ENCODE data around the gene COMMD1. TPM values are rescaled to one million over a fixed set of nuclear protein-coding genes. Genes with fewer than 3 reads are reported as not detected.
"Not testable (repeated sequence)": the region's sequence is repeated elsewhere in the genome, so short reads cannot be mapped to it uniquely, and the experiment has no call there.

COMMD1 gene
- total RNA-seq, 2 experiments from 2014 or later = 11.5 to 13.2 TPM

- H3K4me1 Mint-ChIP-seq (ENCODE audit: low read depth) = no peaks in the 10 kb centered on the region
- no peak for TF ChIP-seq CTCF (IDR thresholded peaks at IDR 0.05)
- H3K27me3 ChIP-seq (ENCODE audit: control insufficient read depth in 1 of 2, insufficient read depth in 2 of 2, low read length in 2 of 2) = no peaks in the 10 kb centered on the region
- H3K9me3 Mint-ChIP-seq = peaks cover 6% of the 10 kb centered on the region
- H3K4me1 ChIP-seq (ENCODE audit: insufficient read depth, low read length) = no peaks in the 10 kb centered on the region
- peaks cover 0 to 10% of the 10 kb centered on the region in 2 experiments for H3K9me3 ChIP-seq (ENCODE audit: control insufficient read depth in 1 of 2, insufficient read depth in 1 of 2, low read length in 2 of 2)
- intact Hi-C loops (cut with DNase I, micrococcal nuclease) = no loop called here
- no peaks in the 10 kb centered on the region for H3K36me3 Mint-ChIP-seq (ENCODE audit: low read depth)
- H3K36me3 ChIP-seq (ENCODE audit: insufficient read depth, low read length) = no peaks in the 10 kb centered on the region
- no peak for DNase-seq
- no peak overlapping the region for H3K27ac Mint-ChIP-seq
- H3K27me3 Mint-ChIP-seq = no peaks in the 10 kb centered on the region
- ChIA-PET CTCF (no interaction called here), POLR2A (no interaction called here)
- no peak for ATAC-seq (ENCODE audit: poor library complexity)
- H3K27ac ChIP-seq (ENCODE audit: low read depth in 1 of 2, low read length in 2 of 2) = no peak overlapping the region
- H3K4me3 ChIP-seq (ENCODE audit: low read length) = no peak overlapping the region
- no peak overlapping the region for H3K4me3 Mint-ChIP-seq
Measured at GRCh38 chr2:62158444-62159121, 253.1 kb downstream of the COMMD1 start.

GRCh38 chr2:62160691-62161090, 255.2 kb downstream of the COMMD1 start:
- H3K9me3 ChIP-seq (ENCODE audit: control insufficient read depth in 1 of 2, insufficient read depth in 1 of 2, low read length in 2 of 2); H3K27ac ChIP-seq (ENCODE audit: low read depth in 1 of 2, low read length in 2 of 2); H3K27me3 ChIP-seq (ENCODE audit: control insufficient read depth in 1 of 2, insufficient read depth in 2 of 2, low read length in 2 of 2); H3K36me3 Mint-ChIP-seq (ENCODE audit: low read depth); DNase-seq; H3K4me3 Mint-ChIP-seq; intact Hi-C loops (cut with DNase I, micrococcal nuclease); H3K27me3 Mint-ChIP-seq; POLR2A ChIA-PET; H3K36me3 ChIP-seq (ENCODE audit: insufficient read depth, low read length); H3K27ac Mint-ChIP-seq; H3K9me3 Mint-ChIP-seq; CTCF ChIA-PET; H3K4me1 ChIP-seq (ENCODE audit: insufficient read depth, low read length); H3K4me1 Mint-ChIP-seq (ENCODE audit: low read depth); H3K4me3 ChIP-seq (ENCODE audit: low read length); ATAC-seq (ENCODE audit: poor library complexity): not testable (repeated sequence)

- no peaks in the 10 kb centered on the region for H3K9me3 Mint-ChIP-seq
- H3K4me3 Mint-ChIP-seq = no peak overlapping the region
Measured at GRCh38 chr2:62163106-62163831, 257.8 kb downstream of the COMMD1 start.

More at GRCh38 chr2:62163106-62163831, 257.8 kb downstream of the COMMD1 start:
- H3K4me3 ChIP-seq (ENCODE audit: low read length) = no peak overlapping the region
- Mint-ChIP-seq H3K27ac (no peak overlapping the region), H3K36me3 (ENCODE audit: low read depth) (no peaks in the 10 kb centered on the region), H3K27me3 (no peaks in the 10 kb centered on the region), H3K4me1 (ENCODE audit: low read depth) (no peaks in the 10 kb centered on the region)
- DNase-seq = no peak
- no peaks in the 10 kb centered on the region for H3K9me3 ChIP-seq (ENCODE audit: control insufficient read depth in 1 of 2, insufficient read depth in 1 of 2, low read length in 2 of 2)
- no peaks in the 10 kb centered on the region for H3K4me1 ChIP-seq (ENCODE audit: insufficient read depth, low read length)
- no peak for ATAC-seq (ENCODE audit: poor library complexity)
- no peaks in the 10 kb centered on the region for H3K36me3 ChIP-seq (ENCODE audit: insufficient read depth, low read length)
- ChIA-PET POLR2A (no interaction called here), CTCF (no interaction called here)
- H3K27ac ChIP-seq (ENCODE audit: low read depth in 1 of 2, low read length in 2 of 2) = no peak overlapping the region
- TF ChIP-seq CTCF (IDR thresholded peaks at IDR 0.05) = no peak
- no peaks in the 10 kb centered on the region for H3K27me3 ChIP-seq (ENCODE audit: control insufficient read depth in 1 of 2, insufficient read depth in 2 of 2, low read length in 2 of 2)
- intact Hi-C loops (cut with DNase I, micrococcal nuclease) = no loop called here
